Measurements from ENCODE around the gene TRABD2B. TPM values are rescaled to one million over a fixed set of nuclear protein-coding genes. Genes with fewer than 3 reads are reported as not detected.

Gene TRABD2B
- total and polyA plus RNA-seq, 2 of the 13 experiments (the other 11 are each of a cell fraction or from before 2014, with no cell fraction given), result 0.04 TPM; not detected in 1

DNA sequence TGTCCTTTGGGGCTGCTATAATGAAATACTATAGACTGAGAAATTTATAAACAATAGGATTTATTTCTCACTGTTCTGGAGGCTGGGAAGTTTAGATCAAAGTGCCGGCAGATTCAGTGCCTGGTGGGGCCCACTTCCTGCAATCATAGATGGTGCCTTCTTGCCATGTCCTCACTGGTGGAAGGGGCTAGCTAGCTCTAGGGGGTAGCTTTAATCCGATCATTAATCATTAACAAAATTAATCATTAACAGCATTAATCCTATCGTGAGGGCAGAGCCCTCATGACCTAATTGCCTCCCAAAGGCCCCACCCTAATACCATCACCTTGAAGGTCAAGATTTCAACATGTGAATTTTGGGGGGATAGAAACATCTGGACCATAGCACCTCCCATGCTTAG lies 124.3 kb downstream of the TRABD2B start (continued):
- TF ChIP-seq EP300 (IDR thresholded peaks at IDR 0.05; ENCODE audit: low read depth in 2 of 2, low read length in 2 of 2) (0 out of 4 replicates have a peak, but pooled peaks of 1 of the 2 experiments have one; percentile 5), EP300 (CRISPR knock-in tag; IDR thresholded peaks at IDR 0.05; ENCODE audit: borderline replicate concordance) (no peak), PHF20 (CRISPR knock-in tag; IDR thresholded peaks at IDR 0.05) (no peak), MBNL3 (CRISPR knock-in tag; conservative IDR thresholded peaks at IDR 0.05) (no peak), POLR2G (IDR thresholded peaks at IDR 0.05; ENCODE audit: low read depth, low read length) (no peak), SMAD1 (CRISPR knock-in tag; IDR thresholded peaks at IDR 0.05; ENCODE audit: borderline replicate concordance, low read depth) (no peak), NFE2 (CRISPR knock-in tag; IDR thresholded peaks at IDR 0.05) (no peak), NCOR1 (IDR thresholded peaks at IDR 0.05; ENCODE audit: borderline replicate concordance, low read length) (peak; percentile 32; the same call in 1 of the 2 replicates), TARDBP (CRISPR knock-in tag; IDR thresholded peaks at IDR 0.05) (no peak), SOX13 (IDR thresholded peaks at IDR 0.05) (no peak), SOX13 (CRISPR knock-in tag; conservative IDR thresholded peaks at IDR 0.05 in 1 of 2, IDR thresholded peaks at IDR 0.05 in 1 of 2) (peak in 1 of 2 experiments; percentile 38; a peak in 1 of 4 replicates), GTF3A (CRISPR knock-in tag; conservative IDR thresholded peaks at IDR 0.05) (0 out of 2 replicates have a peak, but pooled peaks have one; percentile 27), MTA1 (CRISPR knock-in tag; IDR thresholded peaks at IDR 0.05; ENCODE audit: borderline replicate concordance) (no peak), ZNF883 (CRISPR knock-in tag; IDR thresholded peaks at IDR 0.05; ENCODE audit: not compliant biosample characterization) (no peak)
- TF ChIP-seq, protein P1, sequence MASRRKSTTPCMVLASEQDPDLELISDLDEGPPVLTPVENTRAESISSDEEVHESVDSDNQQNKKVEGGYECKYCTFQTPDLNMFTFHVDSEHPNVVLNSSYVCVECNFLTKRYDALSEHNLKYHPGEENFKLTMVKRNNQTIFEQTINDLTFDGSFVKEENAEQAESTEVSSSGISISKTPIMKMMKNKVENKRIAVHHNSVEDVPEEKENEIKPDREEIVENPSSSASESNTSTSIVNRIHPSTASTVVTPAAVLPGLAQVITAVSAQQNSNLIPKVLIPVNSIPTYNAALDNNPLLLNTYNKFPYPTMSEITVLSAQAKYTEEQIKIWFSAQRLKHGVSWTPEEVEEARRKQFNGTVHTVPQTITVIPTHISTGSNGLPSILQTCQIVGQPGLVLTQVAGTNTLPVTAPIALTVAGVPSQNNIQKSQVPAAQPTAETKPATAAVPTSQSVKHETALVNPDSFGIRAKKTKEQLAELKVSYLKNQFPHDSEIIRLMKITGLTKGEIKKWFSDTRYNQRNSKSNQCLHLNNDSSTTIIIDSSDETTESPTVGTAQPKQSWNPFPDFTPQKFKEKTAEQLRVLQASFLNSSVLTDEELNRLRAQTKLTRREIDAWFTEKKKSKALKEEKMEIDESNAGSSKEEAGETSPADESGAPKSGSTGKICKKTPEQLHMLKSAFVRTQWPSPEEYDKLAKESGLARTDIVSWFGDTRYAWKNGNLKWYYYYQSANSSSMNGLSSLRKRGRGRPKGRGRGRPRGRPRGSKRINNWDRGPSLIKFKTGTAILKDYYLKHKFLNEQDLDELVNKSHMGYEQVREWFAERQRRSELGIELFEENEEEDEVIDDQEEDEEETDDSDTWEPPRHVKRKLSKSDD (CRISPR knock-in tag; IDR thresholded peaks at IDR 0.05; ENCODE audit: low read depth), result no peak
- TF ChIP-seq, protein P2, sequence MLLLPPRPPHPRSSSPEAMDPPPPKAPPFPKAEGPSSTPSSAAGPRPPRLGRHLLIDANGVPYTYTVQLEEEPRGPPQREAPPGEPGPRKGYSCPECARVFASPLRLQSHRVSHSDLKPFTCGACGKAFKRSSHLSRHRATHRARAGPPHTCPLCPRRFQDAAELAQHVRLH (CRISPR knock-in tag; IDR thresholded peaks at IDR 0.05; ENCODE audit: borderline replicate concordance, low read depth), result no peak
- TF ChIP-seq, protein P3, sequence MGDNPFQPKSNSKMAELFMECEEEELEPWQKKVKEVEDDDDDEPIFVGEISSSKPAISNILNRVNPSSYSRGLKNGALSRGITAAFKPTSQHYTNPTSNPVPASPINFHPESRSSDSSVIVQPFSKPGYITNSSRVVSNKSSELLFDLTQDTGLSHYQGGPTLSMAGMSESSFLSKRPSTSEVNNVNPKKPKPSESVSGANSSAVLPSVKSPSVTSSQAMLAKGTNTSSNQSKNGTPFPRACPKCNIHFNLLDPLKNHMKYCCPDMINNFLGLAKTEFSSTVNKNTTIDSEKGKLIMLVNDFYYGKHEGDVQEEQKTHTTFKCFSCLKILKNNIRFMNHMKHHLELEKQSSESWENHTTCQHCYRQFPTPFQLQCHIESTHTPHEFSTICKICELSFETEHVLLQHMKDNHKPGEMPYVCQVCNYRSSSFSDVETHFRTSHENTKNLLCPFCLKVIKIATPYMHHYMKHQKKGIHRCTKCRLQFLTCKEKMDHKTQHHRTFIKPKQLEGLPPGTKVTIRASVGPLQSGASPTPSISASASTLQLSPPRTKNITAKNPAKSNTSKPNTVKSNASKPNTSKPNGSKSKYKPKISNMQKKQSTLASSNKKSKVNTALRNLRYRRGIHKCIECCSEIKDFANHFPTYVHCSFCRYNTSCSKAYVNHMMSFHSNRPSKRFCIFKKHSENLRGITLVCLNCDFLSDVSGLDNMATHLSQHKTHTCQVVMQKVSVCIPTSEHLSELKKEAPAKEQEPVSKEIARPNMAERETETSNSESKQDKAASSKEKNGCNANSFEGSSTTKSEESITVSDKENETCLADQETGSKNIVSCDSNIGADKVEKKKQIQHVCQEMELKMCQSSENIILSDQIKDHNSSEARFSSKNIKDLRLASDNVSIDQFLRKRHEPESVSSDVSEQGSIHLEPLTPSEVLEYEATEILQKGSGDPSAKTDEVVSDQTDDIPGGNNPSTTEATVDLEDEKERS (CRISPR knock-in tag; IDR thresholded peaks at IDR 0.05), result no peak
- TF ChIP-seq, protein P4, sequence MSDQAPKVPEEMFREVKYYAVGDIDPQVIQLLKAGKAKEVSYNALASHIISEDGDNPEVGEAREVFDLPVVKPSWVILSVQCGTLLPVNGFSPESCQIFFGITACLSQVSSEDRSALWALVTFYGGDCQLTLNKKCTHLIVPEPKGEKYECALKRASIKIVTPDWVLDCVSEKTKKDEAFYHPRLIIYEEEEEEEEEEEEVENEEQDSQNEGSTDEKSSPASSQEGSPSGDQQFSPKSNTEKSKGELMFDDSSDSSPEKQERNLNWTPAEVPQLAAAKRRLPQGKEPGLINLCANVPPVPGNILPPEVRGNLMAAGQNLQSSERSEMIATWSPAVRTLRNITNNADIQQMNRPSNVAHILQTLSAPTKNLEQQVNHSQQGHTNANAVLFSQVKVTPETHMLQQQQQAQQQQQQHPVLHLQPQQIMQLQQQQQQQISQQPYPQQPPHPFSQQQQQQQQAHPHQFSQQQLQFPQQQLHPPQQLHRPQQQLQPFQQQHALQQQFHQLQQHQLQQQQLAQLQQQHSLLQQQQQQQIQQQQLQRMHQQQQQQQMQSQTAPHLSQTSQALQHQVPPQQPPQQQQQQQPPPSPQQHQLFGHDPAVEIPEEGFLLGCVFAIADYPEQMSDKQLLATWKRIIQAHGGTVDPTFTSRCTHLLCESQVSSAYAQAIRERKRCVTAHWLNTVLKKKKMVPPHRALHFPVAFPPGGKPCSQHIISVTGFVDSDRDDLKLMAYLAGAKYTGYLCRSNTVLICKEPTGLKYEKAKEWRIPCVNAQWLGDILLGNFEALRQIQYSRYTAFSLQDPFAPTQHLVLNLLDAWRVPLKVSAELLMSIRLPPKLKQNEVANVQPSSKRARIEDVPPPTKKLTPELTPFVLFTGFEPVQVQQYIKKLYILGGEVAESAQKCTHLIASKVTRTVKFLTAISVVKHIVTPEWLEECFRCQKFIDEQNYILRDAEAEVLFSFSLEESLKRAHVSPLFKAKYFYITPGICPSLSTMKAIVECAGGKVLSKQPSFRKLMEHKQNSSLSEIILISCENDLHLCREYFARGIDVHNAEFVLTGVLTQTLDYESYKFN (CRISPR knock-in tag; conservative IDR thresholded peaks at IDR 0.05), result peak; percentile 32; the same call in 1 of the 2 replicates
